AG04450 (cell line): Measurements from ENCODE around the gene SHANK3. TPM values are rescaled to one million over a fixed set of nuclear protein-coding genes. Genes with fewer than 3 reads are reported as not detected.

Experiments
- CTCF ChIA-PET: fragments of 300-600, 350-600 bp; formaldehyde crosslinking; extraction: SDS; loops from one replicate; lab custom pipeline; 2022; ENCODE audit warnings: antibody characterized with exemption, inconsistent platforms; lab: Charles Lee
- POLR2A ChIA-PET: fragments of 350-600 bp; formaldehyde crosslinking; extraction: SDS; loops from one replicate; lab custom pipeline; 2021; ENCODE audit warnings: antibody characterized with exemption, inconsistent platforms; lab: Yijun Ruan, JAX
- DNase-seq: peaks from one replicate; pipeline ENCODE4 v3.0.0-alpha.2; 2011; ENCODE audit warnings: low read depth, low spot score
- H3K27ac ChIP-seq: one replicate; pipeline ENCODE4 v1.5.1; 2012; ENCODE audit warnings: low read depth, low read length, control low read depth
- H3K27me3 ChIP-seq: one replicate; pipeline ENCODE4 v1.6.0; 2012; ENCODE audit warnings: low read length; ENCODE audit not compliant: control insufficient read depth, insufficient read depth
- H3K4me3 ChIP-seq: 2 replicates; pipeline ENCODE4 v1.5.1; 2011; ENCODE audit warnings: mild to moderate bottlenecking, low read depth, low read length, control low read depth
- H3K9me3 ChIP-seq: 2 replicates; pipeline ENCODE4 v1.5.1; 2012; ENCODE audit warnings: low read length; ENCODE audit not compliant: control insufficient read depth, insufficient read depth
- CTCF ChIP-seq: IDR thresholded peaks from 2 replicates; pipeline ENCODE4 v1.5.1; 2011; ENCODE audit warnings: low read depth, low read length, control low read depth, inconsistent platforms
- polyA plus RNA-seq: library from polyadenylated mRNA; depleted of rRNA; stranded (reverse); fragments of >200 nt; gene quantifications from 2 replicates; pipeline ENCODE4 v1.2.3, GENCODE V29; 2011

Gene SHANK3
- polyA plus RNA-seq, 1 experiment = 0.47 TPM

DNA sequence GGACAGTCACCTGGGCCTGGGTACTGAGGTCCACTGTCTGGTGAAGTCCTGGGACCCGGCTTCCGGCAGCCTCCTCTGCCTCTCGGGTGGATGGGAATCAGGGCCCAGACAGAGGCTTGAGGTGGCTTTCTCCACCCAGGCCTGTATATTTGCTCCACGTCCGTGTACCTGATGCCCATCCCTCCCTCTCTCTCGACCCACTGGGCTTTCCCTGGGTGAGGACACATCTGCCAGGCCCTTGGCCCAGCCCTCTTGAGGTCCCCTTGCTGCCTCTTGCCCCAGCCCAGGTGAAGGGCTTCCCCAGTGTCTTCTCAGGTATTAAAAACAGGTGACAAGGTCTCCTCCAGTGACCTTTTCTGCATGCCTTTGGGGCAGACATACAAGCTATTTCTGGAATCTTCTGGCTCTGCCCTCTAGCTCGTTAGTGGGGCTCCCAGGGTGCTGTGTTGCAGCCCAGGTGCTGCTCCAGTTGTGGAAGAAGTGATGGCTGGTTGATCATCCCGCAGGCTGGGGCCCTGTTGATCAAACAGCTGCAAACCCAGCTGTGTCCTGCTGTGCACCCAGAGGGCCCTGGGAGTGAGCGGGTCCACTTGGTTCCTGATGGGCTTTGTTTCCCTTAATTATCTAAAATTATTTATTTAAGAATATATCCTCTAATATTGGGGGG is 39.9 kb downstream of the SHANK3 start:
- no peak for DNase-seq
- ChIA-PET POLR2A (no interaction called here), CTCF (no interaction called here)
- no peak for TF ChIP-seq CTCF
- no peaks in the 10 kb centered on the region for H3K27me3 ChIP-seq
- no peak overlapping the region for H3K27ac ChIP-seq
- no peak overlapping the region for H3K4me3 ChIP-seq
- H3K9me3 ChIP-seq = no peaks in the 10 kb centered on the region; the same call in 1 of the 2 replicates

GRCh38 chr22:50713008-50713385 is 40.4 kb downstream of the SHANK3 start:
- CTCF ChIA-PET = no interaction called here
- H3K27ac ChIP-seq = no peak overlapping the region
- H3K27me3 ChIP-seq = no peaks in the 10 kb centered on the region
- POLR2A ChIA-PET = no interaction called here
- no peak for DNase-seq
- no peaks in the 10 kb centered on the region; the same call in 1 of the 2 replicates for H3K9me3 ChIP-seq
- H3K4me3 ChIP-seq = no peak overlapping the region
- no peak for TF ChIP-seq CTCF

DNA sequence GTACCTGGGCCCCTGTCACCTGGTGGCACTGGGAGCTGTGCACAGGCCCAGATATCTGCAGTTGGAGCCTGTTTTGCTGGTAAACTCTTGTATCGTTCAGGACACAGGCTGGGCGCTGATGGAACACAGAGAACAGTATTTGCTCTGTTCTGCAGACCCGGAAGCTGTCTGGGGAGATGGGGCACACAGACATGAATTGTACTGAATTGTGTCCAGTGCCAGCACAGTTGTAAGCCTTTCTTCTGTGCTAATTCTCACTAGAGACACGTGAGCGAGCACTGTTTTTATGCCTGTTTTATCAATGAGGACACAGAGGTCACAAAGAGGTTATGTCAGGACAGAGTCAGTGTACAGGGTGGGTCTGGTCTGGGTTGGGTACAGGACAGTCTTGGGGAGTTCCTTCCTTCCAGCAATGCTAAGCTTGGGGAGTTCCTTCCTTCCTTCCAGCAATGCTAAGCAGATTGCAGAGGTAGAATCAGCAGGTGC is 41.0 kb downstream of the SHANK3 start:
- CTCF ChIA-PET = no interaction called here
- H3K27ac ChIP-seq = no peak overlapping the region
- TF ChIP-seq CTCF = no peak
- H3K4me3 ChIP-seq = no peak overlapping the region
- no peaks in the 10 kb centered on the region for H3K27me3 ChIP-seq
- POLR2A ChIA-PET = no interaction called here
- no peaks in the 10 kb centered on the region; the same call in 1 of the 2 replicates for H3K9me3 ChIP-seq
- no peak for DNase-seq

DNA sequence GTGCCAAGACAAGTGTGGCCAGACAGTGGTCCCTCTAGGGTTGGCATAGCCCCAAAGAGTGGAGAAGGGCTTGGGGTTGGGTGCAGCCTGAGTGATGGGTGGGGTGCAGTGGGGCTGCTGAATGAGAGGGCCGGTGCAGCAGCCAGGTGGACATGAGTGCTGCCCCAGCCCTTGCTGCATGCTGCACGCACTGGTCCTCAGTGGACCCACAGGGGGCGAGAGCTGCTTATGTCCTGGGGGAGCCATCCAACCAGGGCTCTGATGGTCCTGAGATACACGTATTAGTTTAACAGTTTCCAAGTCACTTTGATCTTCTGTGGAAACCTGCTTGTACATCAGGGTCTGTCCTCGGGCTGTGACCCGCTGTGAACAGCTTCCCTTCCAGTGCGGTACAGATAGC is 41.5 kb downstream of the SHANK3 start:
- ChIA-PET POLR2A (no interaction called here), CTCF (no interaction called here)
- Histone ChIP-seq H3K27me3 (peaks cover 3% of the 10 kb centered on the region), H3K4me3 (no peak overlapping the region), H3K27ac (no peak overlapping the region), H3K9me3 (no peaks in the 10 kb centered on the region; the same call in 1 of the 2 replicates)
- no peak for TF ChIP-seq CTCF
- DNase-seq = no peak

DNA sequence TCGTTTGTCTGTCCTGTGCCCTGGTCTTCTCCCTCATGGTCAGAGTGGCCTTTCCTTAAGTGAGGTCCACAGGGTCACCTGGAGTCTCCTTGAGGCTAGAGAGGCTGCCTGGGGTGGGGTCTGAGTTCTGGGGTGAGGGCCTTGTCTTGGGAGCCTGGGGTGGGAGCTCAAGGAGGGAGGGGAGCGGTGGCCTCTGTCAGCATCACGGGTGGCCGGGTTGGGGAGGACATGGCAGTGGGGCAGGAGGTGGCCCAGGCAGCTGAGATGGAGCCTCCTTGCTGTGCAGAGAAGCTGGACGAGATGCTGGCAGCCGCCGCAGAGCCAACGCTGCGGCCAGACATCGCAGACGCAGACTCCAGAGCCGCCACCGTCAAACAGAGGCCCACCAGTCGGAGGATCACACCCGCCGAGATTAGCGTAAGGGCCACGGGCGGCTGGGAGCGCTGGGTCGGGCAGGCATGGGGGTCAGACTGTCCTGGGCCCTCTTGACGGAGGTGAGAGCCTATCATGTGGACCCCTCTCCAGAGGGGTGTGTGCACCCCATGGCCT is 42.1 kb downstream of the SHANK3 start:
- POLR2A ChIA-PET = no interaction called here
- CTCF ChIA-PET = no interaction called here
- no peaks in the 10 kb centered on the region; the same call in 1 of the 2 replicates for H3K9me3 ChIP-seq
- no peak overlapping the region for H3K4me3 ChIP-seq
- H3K27me3 ChIP-seq = peaks cover 7% of the 10 kb centered on the region
- TF ChIP-seq CTCF = no peak
- H3K27ac ChIP-seq = no peak overlapping the region
- no peak for DNase-seq
